ENCODE results near the gene EXOSC9.

EXOSC9 gene

DNA sequence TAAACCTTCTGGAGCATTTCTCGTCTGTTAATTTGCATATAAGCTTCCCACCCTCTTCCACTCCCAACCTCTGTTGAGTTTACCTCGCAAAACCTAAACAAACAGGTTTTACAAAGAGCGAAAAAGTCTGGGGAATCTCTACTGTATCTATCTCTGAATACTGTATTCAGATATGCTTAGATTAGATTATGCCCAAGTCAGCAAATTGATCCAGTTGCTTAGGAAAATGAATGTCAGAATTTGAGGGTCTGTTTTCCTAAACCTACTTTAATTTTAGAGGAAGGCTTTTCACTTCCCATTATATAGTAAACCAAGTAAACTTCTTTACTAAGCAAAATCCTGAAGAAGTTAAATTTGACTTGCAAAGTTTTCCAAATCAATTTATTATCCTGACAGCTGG, 15.9 kb downstream of the EXOSC9 start:
- H3K9ac ChIP-seq (ENCODE audit: low read length) = no peak overlapping the region
- H2AFZ ChIP-seq (ENCODE audit: low read depth, low read length, severe bottlenecking) = no peak overlapping the region
- no peaks in the 10 kb centered on the region for H3K9me3 ChIP-seq (ENCODE audit: insufficient read depth, low read length)
- no peak for TF ChIP-seq CTCF (IDR thresholded peaks at IDR 0.05; ENCODE audit: insufficient read depth, low read length, poor library complexity, severe bottlenecking)
- TF ChIP-seq EZH2phosphoT487 (conservative IDR thresholded peaks at IDR 0.05; ENCODE audit: low read length) = no peak
- H3K9me2 ChIP-seq (replicated peaks; ENCODE audit: insufficient read depth, low read length) = no peaks in the 10 kb centered on the region
- no peak overlapping the region for H3K27ac ChIP-seq (ENCODE audit: low read depth, low read length)
- no peak overlapping the region for H3K4me2 ChIP-seq (ENCODE audit: low read depth, low read length, poor library complexity, severe bottlenecking)
- no peaks in the 10 kb centered on the region for H3K27me3 ChIP-seq (ENCODE audit: low read length)
- peaks cover 51% of the 10 kb centered on the region for H3K36me3 ChIP-seq (ENCODE audit: low read length)
- peaks cover 7% of the 10 kb centered on the region; the same call in 1 of the 2 replicates for H4K20me1 ChIP-seq (ENCODE audit: low read depth, low read length)
- peaks cover 29% of the 10 kb centered on the region for H3K79me2 ChIP-seq (ENCODE audit: insufficient read depth, low read length)
- no peak overlapping the region for H3K4me3 ChIP-seq (ENCODE audit: insufficient read depth, low read length, poor library complexity, severe bottlenecking)
- peaks cover 72% of the 10 kb centered on the region for H3F3A ChIP-seq (ENCODE audit: insufficient read depth)

DNA sequence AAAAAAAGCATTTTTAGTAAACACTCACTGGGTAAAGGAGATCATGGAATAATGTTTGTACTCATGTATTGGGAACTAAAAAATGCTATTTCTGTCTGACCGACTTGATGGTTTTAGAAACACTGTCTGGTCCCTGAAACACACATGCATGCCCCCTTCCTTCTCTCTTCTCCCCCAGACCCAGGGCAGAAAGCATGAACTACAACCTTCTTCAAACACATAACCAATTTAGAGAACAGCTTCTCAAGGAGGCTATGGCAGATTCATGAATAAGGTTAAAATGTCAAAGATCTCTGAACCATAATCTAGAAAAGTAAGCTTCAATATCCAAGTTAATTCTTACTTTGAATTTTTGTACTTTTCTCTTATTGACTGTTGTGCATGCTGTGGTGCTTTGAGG, 16.6 kb downstream of the EXOSC9 start:
- TF ChIP-seq CTCF (IDR thresholded peaks at IDR 0.05; ENCODE audit: insufficient read depth, low read length, poor library complexity, severe bottlenecking) (no peak), EZH2phosphoT487 (conservative IDR thresholded peaks at IDR 0.05; ENCODE audit: low read length) (no peak)
- Histone ChIP-seq H3K36me3 (ENCODE audit: low read length) (peaks cover 52% of the 10 kb centered on the region), H3K4me2 (ENCODE audit: low read depth, low read length, poor library complexity, severe bottlenecking) (no peak overlapping the region), H3K9me3 (ENCODE audit: insufficient read depth, low read length) (no peaks in the 10 kb centered on the region), H3K9me2 (replicated peaks; ENCODE audit: insufficient read depth, low read length) (no peaks in the 10 kb centered on the region), H3K79me2 (ENCODE audit: insufficient read depth, low read length) (peaks cover 36% of the 10 kb centered on the region), H3K4me3 (ENCODE audit: insufficient read depth, low read length, poor library complexity, severe bottlenecking) (no peak overlapping the region), H3K27ac (ENCODE audit: low read depth, low read length) (no peak overlapping the region), H2AFZ (ENCODE audit: low read depth, low read length, severe bottlenecking) (no peak overlapping the region), H3K27me3 (ENCODE audit: low read length) (no peaks in the 10 kb centered on the region), H3K9ac (ENCODE audit: low read length) (no peak overlapping the region), H3F3A (ENCODE audit: insufficient read depth) (peaks cover 73% of the 10 kb centered on the region), H4K20me1 (ENCODE audit: low read depth, low read length) (peaks cover 11% of the 10 kb centered on the region)

DNA sequence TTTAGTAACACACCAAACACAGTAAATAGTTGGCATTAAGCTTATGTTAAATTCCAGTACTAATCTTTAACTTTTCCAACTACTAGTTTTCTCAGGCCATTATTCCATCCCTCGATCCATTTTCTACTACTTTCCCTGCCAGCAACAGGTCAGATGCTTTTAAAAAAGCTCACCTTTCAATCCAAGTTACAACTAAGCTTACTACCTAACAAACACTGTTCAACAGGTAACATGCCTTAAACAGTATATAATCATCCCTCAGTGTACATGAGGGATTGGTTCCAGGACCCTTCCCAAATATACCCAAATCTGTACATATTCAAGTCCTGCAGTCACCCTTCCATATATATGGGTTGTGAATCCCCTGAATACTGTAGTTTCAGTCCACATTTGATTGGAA, 17.1 kb downstream of the EXOSC9 start:
- Histone ChIP-seq H3K27ac (ENCODE audit: low read depth, low read length) (no peak overlapping the region), H3K4me2 (ENCODE audit: low read depth, low read length, poor library complexity, severe bottlenecking) (no peak overlapping the region), H3K9me2 (replicated peaks; ENCODE audit: insufficient read depth, low read length) (no peaks in the 10 kb centered on the region), H2AFZ (ENCODE audit: low read depth, low read length, severe bottlenecking) (no peak overlapping the region), H3F3A (ENCODE audit: insufficient read depth) (peaks cover 68% of the 10 kb centered on the region), H4K20me1 (ENCODE audit: low read depth, low read length) (peaks cover 11% of the 10 kb centered on the region), H3K9me3 (ENCODE audit: insufficient read depth, low read length) (no peaks in the 10 kb centered on the region), H3K79me2 (ENCODE audit: insufficient read depth, low read length) (peaks cover 41% of the 10 kb centered on the region), H3K27me3 (ENCODE audit: low read length) (no peaks in the 10 kb centered on the region), H3K4me3 (ENCODE audit: insufficient read depth, low read length, poor library complexity, severe bottlenecking) (no peak overlapping the region), H3K9ac (ENCODE audit: low read length) (no peak overlapping the region), H3K36me3 (ENCODE audit: low read length) (peaks cover 50% of the 10 kb centered on the region)
- TF ChIP-seq EZH2phosphoT487 (conservative IDR thresholded peaks at IDR 0.05; ENCODE audit: low read length) (no peak), CTCF (IDR thresholded peaks at IDR 0.05; ENCODE audit: insufficient read depth, low read length, poor library complexity, severe bottlenecking) (no peak)
